ENCODE data around the gene FOXE3.

FOXE3 gene

GRCh38 chr1:47432071-47433036 is 16.3 kb downstream of the FOXE3 start:
- Histone ChIP-seq H2AFZ (ENCODE audit: low read depth, low read length, severe bottlenecking) (no peak overlapping the region), H3K9me2 (replicated peaks; ENCODE audit: insufficient read depth, low read length) (no peaks in the 10 kb centered on the region), H3K9ac (ENCODE audit: low read length) (no peak overlapping the region), H3F3A (ENCODE audit: insufficient read depth) (no peaks in the 10 kb centered on the region), H3K36me3 (ENCODE audit: low read length) (no peaks in the 10 kb centered on the region), H3K4me3 (ENCODE audit: insufficient read depth, low read length, poor library complexity, severe bottlenecking) (no peak overlapping the region), H4K20me1 (ENCODE audit: low read depth, low read length) (no peaks in the 10 kb centered on the region), H3K79me2 (ENCODE audit: insufficient read depth, low read length) (peaks cover 56% of the 10 kb centered on the region), H3K9me3 (ENCODE audit: insufficient read depth, low read length) (no peaks in the 10 kb centered on the region), H3K27me3 (ENCODE audit: low read length) (no peaks in the 10 kb centered on the region), H3K27ac (ENCODE audit: low read depth, low read length) (no peak overlapping the region), H3K4me2 (ENCODE audit: low read depth, low read length, poor library complexity, severe bottlenecking) (no peak overlapping the region)
- TF ChIP-seq CTCF (IDR thresholded peaks at IDR 0.05; ENCODE audit: insufficient read depth, low read length, poor library complexity, severe bottlenecking) (peak; percentile 16), EZH2phosphoT487 (conservative IDR thresholded peaks at IDR 0.05; ENCODE audit: low read length) (no peak)

- H3K9ac ChIP-seq (ENCODE audit: low read length), result no peak overlapping the region
- H2AFZ ChIP-seq (ENCODE audit: low read depth, low read length, severe bottlenecking), result no peak overlapping the region
- H3K36me3 ChIP-seq (ENCODE audit: low read length), result no peaks in the 10 kb centered on the region
- no peak overlapping the region for H3K27ac ChIP-seq (ENCODE audit: low read depth, low read length)
- H3K27me3 ChIP-seq (ENCODE audit: low read length), result no peaks in the 10 kb centered on the region
- no peaks in the 10 kb centered on the region for H3F3A ChIP-seq (ENCODE audit: insufficient read depth)
- no peaks in the 10 kb centered on the region for H4K20me1 ChIP-seq (ENCODE audit: low read depth, low read length)
- H3K4me3 ChIP-seq (ENCODE audit: insufficient read depth, low read length, poor library complexity, severe bottlenecking), result no peak overlapping the region
- no peaks in the 10 kb centered on the region for H3K9me2 ChIP-seq (replicated peaks; ENCODE audit: insufficient read depth, low read length)
- H3K79me2 ChIP-seq (ENCODE audit: insufficient read depth, low read length), result peaks cover 56% of the 10 kb centered on the region
- no peaks in the 10 kb centered on the region for H3K9me3 ChIP-seq (ENCODE audit: insufficient read depth, low read length)
- TF ChIP-seq CTCF (IDR thresholded peaks at IDR 0.05; ENCODE audit: insufficient read depth, low read length, poor library complexity, severe bottlenecking), result no peak
- TF ChIP-seq EZH2phosphoT487 (conservative IDR thresholded peaks at IDR 0.05; ENCODE audit: low read length), result no peak
- H3K4me2 ChIP-seq (ENCODE audit: low read depth, low read length, poor library complexity, severe bottlenecking), result no peak overlapping the region
Observed at GRCh38 chr1:47433037-47433421, 16.9 kb downstream of the FOXE3 start.

GRCh38 chr1:47433477-47434050 is 17.5 kb downstream of the FOXE3 start:
- H3K9me3 ChIP-seq (ENCODE audit: insufficient read depth, low read length), result no peaks in the 10 kb centered on the region
- H3K27ac ChIP-seq (ENCODE audit: low read depth, low read length), result no peak overlapping the region
- H3F3A ChIP-seq (ENCODE audit: insufficient read depth), result no peaks in the 10 kb centered on the region
- no peaks in the 10 kb centered on the region for H3K9me2 ChIP-seq (replicated peaks; ENCODE audit: insufficient read depth, low read length)
- H3K4me3 ChIP-seq (ENCODE audit: insufficient read depth, low read length, poor library complexity, severe bottlenecking), result no peak overlapping the region
- H3K79me2 ChIP-seq (ENCODE audit: insufficient read depth, low read length), result peaks cover 56% of the 10 kb centered on the region
- H3K4me2 ChIP-seq (ENCODE audit: low read depth, low read length, poor library complexity, severe bottlenecking), result no peak overlapping the region
- no peaks in the 10 kb centered on the region for H3K36me3 ChIP-seq (ENCODE audit: low read length)
- no peaks in the 10 kb centered on the region for H3K27me3 ChIP-seq (ENCODE audit: low read length)
- TF ChIP-seq EZH2phosphoT487 (conservative IDR thresholded peaks at IDR 0.05; ENCODE audit: low read length) (no peak), CTCF (IDR thresholded peaks at IDR 0.05; ENCODE audit: insufficient read depth, low read length, poor library complexity, severe bottlenecking) (no peak)
- no peak overlapping the region for H3K9ac ChIP-seq (ENCODE audit: low read length)
- H2AFZ ChIP-seq (ENCODE audit: low read depth, low read length, severe bottlenecking), result no peak overlapping the region
- H4K20me1 ChIP-seq (ENCODE audit: low read depth, low read length), result no peaks in the 10 kb centered on the region
